Ascending aorta (tissue), 2 donors: ENCODE data around the gene TULP3. TPM values are rescaled to one million over a fixed set of nuclear protein-coding genes. Genes with fewer than 3 reads are reported as not detected.

ENCODE experiments used
- DNase-seq, 2 donors: peaks; one replicate each; pipeline ENCODE4 v3.0.0-alpha.2; 2019; ENCODE audit warnings: low spot score in 2 of 2
- H3K27ac ChIP-seq, 2 donors: fragments of 200-600 bp; sonication (generic); one replicate each; pipeline ENCODE4 v1.5.1; 2016 to 2017; ENCODE audit warnings: mild to moderate bottlenecking in 1 of 2
- H3K27me3 ChIP-seq: fragments of 200-600 bp; sonication (generic); one replicate; pipeline ENCODE4 v1.5.1; 2017
- H3K36me3 ChIP-seq, 2 donors: fragments of 200-600 bp; sonication (generic); one replicate each; pipeline ENCODE4 v1.5.1; 2016
- H3K4me1 ChIP-seq, 2 donors: fragments of 200-600 bp; sonication (generic); one replicate each; pipeline ENCODE4 v1.5.1; 2016 to 2017; ENCODE audit warnings: mild to moderate bottlenecking in 1 of 2
- H3K4me3 ChIP-seq, 2 donors: fragments of 200-600 bp; sonication (generic); one replicate each; pipeline ENCODE4 v1.5.1; 2016 to 2017; ENCODE audit warnings: mild to moderate bottlenecking in 1 of 2
- H3K9me3 ChIP-seq, 2 donors: fragments of 200-600 bp; sonication (generic); one replicate each; pipeline ENCODE4 v1.5.1; 2016
- intact Hi-C: fragments of 100-400 bp; cut with DNase I; formaldehyde crosslinking; loops from one replicate; pipeline ENCODE4 v1.15.1; 2023
- total RNA-seq: library from RNA; depleted of rRNA; stranded (reverse); fragments of >200 nt; gene quantifications from one replicate; pipeline ENCODE4 v1.1.0, GENCODE V29; 2016
- TF ChIP-seq, protein P1 (sequence below), 3 experiments: fragments of 200-600 bp in 2 of 3; fragments of 450-650 bp in 1 of 3; sonication (generic) in 2 of 3; IDR thresholded peaks; one replicate each; pipeline ENCODE4 v1.5.1; 2016 to 2019; ENCODE audit warnings: antibody characterized with exemption in 3 of 3, mild to moderate bottlenecking in 1 of 3, moderate library complexity in 1 of 3

The TULP3 gene
- total RNA-seq, 1 donor from 2014 or later: 24.8 TPM

DNA sequence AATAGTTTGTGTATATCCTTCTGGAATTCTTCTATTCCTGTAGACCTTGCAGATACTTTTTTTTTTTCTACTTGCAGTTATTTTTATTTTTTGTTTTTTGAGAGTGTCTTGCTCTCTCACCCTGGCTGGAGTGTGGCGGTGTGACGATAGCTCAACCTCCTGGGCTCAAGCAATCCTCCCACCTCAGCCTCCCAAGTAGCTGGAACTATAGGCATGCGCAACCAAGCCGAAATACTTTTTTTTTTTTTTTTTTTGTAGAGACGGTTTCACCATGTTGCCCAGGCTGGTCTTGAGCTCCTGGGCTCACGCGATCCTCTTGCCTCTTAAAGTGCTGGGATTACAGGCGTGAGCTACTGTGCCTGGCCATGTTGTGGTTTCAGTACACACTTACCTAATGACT, 10.0 kb downstream of the TULP3 start:
- Histone ChIP-seq H3K9me3 (no peaks in the 10 kb centered on the region), H3K36me3 (no peaks in the 10 kb centered on the region), H3K27ac (no peak overlapping the region), H3K4me3 (no peak overlapping the region), H3K4me1 (peaks cover 0 to 12% of the 10 kb centered on the region in 2 donors), H3K27me3 (no peaks in the 10 kb centered on the region)
- DNase-seq: no peak
- TF ChIP-seq, protein P1, sequence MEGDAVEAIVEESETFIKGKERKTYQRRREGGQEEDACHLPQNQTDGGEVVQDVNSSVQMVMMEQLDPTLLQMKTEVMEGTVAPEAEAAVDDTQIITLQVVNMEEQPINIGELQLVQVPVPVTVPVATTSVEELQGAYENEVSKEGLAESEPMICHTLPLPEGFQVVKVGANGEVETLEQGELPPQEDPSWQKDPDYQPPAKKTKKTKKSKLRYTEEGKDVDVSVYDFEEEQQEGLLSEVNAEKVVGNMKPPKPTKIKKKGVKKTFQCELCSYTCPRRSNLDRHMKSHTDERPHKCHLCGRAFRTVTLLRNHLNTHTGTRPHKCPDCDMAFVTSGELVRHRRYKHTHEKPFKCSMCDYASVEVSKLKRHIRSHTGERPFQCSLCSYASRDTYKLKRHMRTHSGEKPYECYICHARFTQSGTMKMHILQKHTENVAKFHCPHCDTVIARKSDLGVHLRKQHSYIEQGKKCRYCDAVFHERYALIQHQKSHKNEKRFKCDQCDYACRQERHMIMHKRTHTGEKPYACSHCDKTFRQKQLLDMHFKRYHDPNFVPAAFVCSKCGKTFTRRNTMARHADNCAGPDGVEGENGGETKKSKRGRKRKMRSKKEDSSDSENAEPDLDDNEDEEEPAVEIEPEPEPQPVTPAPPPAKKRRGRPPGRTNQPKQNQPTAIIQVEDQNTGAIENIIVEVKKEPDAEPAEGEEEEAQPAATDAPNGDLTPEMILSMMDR (IDR thresholded peaks at IDR 0.05): no peak
- intact Hi-C loops: no loop called here

DNA sequence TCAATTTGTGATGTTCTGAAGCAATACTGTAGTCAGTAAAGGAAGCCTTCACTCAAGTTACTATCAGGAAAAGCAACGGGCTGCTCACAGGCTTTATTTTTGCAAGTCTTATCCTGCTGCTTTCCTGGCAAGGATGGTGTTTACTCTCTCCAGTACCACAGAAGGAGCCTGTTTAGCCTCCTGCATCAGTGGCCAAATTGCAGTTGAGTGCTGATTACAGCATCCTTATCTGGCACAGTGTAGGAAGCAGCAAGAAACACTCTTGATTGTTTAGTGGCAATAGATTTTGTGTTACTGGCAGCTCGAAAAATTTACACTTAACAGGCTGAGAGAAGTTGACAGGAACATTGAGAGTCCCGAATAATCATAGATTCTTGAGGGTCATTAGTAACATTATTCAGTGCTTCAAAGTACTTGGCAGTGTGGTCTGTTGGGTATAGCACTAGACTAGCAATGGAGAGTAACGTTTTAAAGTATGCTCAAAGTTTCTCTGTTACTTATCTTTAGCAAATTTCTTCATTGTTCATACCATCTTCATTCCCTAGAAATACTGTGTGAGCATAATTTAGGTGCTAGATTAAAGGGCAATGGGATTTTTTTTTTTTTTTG, 11.7 kb downstream of the TULP3 start:
- intact Hi-C loops: no loop called here
- H3K36me3 ChIP-seq: no peaks in the 10 kb centered on the region
- TF ChIP-seq, protein P1 (IDR thresholded peaks at IDR 0.05): no peak
- peaks cover 0 to 5% of the 10 kb centered on the region in 2 donors for H3K4me1 ChIP-seq
- H3K4me3 ChIP-seq: no peak overlapping the region
- no peak for DNase-seq
- no peak overlapping the region for H3K27ac ChIP-seq
- H3K9me3 ChIP-seq: no peaks in the 10 kb centered on the region
- H3K27me3 ChIP-seq: no peaks in the 10 kb centered on the region

DNA sequence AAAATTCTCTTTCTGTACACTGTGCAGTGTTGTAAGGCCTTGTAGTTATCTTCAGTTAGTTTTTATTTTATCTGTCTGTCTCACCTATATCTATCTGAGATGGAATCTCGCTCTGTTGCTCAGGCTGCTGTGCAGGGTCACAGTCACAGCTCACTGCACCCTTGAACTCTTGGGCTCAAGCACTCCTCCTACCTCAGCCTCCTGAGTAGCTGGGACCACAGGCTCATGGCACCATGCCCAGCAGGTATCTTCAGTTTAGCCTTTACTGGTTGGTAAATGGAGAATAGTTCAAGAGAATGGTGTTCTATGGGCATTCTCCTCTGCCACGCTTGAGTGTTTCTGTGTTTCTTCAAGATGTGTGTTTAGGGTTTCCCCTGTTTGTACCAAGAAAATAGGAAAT, 13.6 kb downstream of the TULP3 start:
- H3K27me3 ChIP-seq: no peaks in the 10 kb centered on the region

DNA sequence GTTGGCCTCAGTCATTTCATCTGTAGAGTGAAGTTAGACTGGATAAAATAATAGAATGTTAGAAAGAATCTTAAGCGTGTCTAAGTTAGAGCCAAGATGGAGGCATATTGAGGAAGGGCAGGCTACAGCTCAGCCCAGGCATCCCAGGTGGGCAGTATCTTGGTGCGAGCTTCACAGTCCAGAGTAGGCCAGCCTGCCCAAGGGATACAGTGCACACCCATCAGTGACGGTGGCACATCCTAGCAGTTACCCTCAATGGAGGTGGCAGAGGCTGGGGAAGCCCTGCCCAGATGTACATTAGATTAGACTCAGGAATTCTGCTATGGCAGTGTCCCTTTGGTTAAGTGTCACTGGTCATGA, 21.5 kb downstream of the TULP3 start:
- peaks cover 13 to 54% of the 10 kb centered on the region in 2 donors for H3K36me3 ChIP-seq
- no peaks in the 10 kb centered on the region for H3K9me3 ChIP-seq
- TF ChIP-seq, protein P1 (IDR thresholded peaks at IDR 0.05): no peak
- H3K27ac ChIP-seq: no peak overlapping the region
- H3K27me3 ChIP-seq: no peaks in the 10 kb centered on the region
- intact Hi-C loops: no loop called here
- no peak overlapping the region for H3K4me3 ChIP-seq
- H3K4me1 ChIP-seq: no peaks in the 10 kb centered on the region
- DNase-seq: no peak

More for the DNA sequence above, 13.6 kb downstream of the TULP3 start:
- Histone ChIP-seq H3K27ac (no peak overlapping the region), H3K4me3 (no peak overlapping the region), H3K9me3 (no peaks in the 10 kb centered on the region), H3K36me3 (peaks cover 0 to under 1% of the 10 kb centered on the region in 2 donors), H3K4me1 (peaks cover 0 to 5% of the 10 kb centered on the region in 2 donors)
- intact Hi-C loops: no loop called here
- TF ChIP-seq, protein P1 (IDR thresholded peaks at IDR 0.05): no peak
- no peak for DNase-seq

DNA sequence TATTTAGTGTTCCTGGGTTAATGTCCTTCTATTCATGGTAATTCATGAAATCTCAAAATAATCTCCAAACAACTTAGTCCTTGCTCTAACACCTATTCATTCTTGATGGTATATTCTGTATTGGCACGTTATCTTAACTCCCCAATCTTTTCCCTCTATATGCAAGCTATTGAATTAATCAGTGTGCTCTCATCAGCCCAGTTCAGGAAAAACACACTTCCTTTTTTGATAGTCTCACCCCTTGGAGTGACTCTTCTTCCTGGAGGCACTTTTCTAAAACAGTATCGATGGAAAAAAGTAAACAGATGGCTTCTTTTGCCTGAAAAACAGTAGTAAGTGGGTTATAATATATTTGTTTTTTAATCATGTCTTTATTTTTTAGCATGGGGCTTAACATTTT, 28.6 kb downstream of the TULP3 start:
- Histone ChIP-seq H3K27me3 (no peaks in the 10 kb centered on the region), H3K9me3 (no peaks in the 10 kb centered on the region), H3K4me3 (no peak overlapping the region), H3K4me1 (no peaks in the 10 kb centered on the region), H3K27ac (no peak overlapping the region), H3K36me3 (peaks cover 24 to 47% of the 10 kb centered on the region in 2 donors)
- no peak for DNase-seq
- TF ChIP-seq, protein P1 (IDR thresholded peaks at IDR 0.05): no peak
- intact Hi-C loops: no loop called here

DNA sequence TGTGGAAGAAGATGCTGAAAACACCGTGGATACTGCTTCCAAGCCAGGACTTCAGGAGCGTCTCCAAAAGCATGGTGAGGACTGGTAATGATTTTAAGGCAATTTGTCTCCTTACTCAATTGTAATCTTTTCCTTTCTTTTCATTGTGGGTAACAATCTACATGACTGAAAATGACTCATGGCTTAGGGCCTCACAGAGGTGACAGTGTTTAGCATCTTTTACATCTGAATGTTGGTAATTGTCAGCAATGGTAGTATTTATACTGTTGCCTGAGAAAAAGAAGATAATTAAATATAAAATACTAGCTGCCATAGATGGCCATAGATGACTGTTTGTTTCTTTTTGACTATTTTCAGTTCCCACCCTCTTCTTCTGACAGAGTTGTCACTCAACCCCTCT, 31.6 kb downstream of the TULP3 start:
- no peak for DNase-seq
- TF ChIP-seq, protein P1 (IDR thresholded peaks at IDR 0.05): no peak
- no peak overlapping the region for H3K4me3 ChIP-seq
- no peaks in the 10 kb centered on the region for H3K9me3 ChIP-seq
- H3K27me3 ChIP-seq: no peaks in the 10 kb centered on the region
- H3K27ac ChIP-seq: no peak overlapping the region
- intact Hi-C loops: no loop called here
- H3K4me1 ChIP-seq: no peaks in the 10 kb centered on the region
- H3K36me3 ChIP-seq: peaks cover 25 to 61% of the 10 kb centered on the region in 2 donors
